ENCODE measurements around the gene DIRAS1.

DIRAS1 gene, protein sequence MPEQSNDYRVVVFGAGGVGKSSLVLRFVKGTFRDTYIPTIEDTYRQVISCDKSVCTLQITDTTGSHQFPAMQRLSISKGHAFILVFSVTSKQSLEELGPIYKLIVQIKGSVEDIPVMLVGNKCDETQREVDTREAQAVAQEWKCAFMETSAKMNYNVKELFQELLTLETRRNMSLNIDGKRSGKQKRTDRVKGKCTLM

DNA sequence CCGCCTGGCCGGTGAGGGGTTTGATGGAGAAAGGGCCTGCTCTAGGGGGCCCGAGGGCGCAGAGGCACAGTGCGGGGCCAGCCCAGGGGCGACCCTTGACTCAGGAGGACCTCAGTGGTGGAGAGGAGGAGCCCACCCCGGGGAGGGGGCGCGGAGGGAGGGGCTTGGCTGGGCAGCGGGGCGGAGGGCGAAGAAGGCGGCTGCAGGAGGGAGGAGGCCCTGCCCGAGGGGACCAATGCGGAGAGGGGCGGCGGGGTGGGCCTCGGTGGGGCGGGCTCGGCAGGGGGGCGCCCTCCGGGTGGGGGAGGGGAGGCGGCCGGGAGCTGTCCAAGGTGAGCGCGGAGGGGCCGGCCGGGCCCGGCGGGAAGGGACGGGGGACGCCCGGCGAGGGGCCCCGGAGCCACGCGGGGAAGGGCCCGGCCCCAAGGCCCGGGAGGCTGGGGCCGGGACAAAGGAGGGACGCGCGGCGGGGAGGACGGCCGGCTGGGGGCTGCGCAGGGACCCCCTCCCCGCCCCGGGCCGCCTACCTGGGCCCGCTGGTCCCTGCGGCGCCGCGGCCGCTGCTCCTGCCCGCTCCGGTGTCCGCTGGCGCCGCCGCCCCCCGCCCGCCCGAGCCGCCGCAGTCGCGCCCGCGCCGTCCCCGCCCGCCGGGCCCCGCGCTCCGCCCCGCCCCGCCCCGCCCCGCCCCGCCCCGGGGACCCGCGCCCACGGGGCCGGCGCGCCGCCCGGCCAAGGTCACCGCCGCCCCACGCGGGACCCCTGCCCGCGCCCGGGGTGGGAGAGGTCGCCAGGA, at the start of gene DIRAS1:
Gene DIRAS1 (minus strand): TSS at position 596 of the 793 bp plus-strand sequence. CDS start 3,566 bp downstream, outside the sequence.
- peak; percentile 86 for DNase-seq (ENCODE audit: low spot score)

DNA sequence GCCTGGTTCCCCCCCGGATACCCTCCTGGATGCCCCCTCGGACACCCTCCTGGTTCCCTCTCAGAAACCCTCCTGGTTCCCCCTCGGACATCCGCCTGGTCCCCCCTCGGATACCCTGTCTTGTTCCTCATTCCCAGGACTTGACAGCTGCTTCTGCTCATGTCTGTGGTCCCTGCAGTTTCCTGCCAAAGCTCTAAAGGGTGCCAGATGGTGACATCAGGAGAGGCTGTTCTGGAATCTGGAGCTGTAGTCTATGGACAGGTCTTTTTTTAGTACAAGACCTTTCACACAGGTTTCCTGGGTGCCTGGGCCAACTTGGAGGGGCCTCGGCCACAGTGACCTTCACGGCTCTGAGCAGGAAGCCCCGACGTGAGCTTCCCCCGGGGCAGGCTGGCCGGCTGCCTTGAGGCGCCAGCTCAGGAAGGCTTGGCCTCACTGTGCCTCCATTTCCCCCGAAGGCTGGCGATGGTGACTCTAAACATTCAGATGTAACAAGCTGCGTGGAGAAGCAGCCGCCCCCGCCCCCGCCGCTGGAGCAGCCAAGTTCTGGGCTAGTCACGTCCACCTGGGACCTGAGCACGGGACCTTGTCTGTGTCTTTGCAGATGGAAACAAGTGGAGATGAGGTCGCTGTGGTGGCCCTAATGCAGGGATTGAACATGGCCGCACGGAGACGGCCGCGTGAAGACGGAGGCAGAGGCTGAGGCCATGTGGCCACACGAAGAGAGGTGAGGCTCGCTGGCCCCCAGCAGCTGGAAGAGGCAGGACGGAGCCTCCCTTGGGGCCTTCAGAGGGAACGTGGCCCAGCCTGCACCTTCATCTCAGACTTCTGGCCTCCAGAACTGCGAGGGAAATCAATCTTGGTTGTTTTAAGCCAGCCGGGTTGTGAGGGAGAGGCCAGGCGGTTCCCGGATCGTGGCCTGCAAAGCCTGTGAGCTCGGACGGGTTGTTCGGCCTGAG, 49.2 kb upstream of the DIRAS1 start:
- no peak for DNase-seq (ENCODE audit: low spot score)

DNA sequence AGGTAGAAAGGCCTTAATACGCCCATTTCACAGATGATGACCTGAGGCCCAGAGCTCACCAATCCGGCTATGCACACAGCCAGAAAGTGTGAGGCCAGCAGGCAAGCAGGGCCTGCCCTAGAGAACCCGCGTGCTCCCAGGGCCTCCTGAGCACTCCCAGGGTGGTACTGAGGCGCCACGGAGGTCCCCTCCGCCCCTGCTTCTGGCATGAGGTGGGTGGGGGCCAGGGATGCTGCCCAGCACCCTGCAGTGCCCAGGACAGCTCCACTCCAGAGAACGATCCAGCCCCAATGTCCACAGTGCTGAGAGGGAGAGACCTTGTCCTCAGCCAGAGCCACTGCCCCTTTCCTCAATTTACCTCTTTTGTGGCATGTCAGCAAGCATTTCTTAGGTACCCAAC, 48.0 kb upstream of the DIRAS1 start:
- no peak for DNase-seq (ENCODE audit: low spot score)

DNA sequence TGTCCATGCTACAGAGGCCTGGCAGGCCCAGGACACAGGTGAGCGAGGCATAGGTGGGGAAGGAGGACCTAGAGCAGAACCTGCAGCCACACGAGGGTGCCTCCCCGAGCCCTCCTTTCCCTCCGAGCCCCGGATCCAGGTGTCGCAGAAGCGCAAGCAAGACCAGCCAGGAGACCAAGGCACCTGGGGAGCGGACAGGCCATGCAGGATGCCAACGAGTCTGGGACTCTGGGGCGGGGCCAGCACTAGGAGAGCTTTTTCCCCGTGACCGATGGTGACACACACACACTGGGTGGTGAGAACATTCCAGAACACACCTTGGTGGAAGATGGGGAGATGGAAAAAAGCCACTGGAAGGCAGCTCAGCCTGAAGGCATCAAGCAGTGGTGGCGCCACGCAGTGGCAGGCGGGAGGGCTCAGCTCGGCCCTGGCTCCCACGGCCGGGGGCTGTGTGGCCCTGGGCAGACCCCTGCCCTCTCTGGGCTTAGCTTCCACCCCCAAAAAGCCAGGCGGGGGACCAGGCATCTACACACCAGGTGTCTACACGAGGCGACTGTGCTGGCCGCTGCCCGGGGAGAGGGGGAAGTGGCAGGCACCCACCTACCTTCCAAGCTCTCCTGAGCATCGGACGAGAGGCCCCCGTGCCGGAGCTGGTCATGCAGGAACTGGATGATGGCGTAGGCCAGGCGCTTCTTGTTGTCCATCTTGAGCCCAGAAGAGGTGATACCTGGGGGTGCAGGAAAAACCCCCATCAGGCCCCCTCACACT, 47.4 kb upstream of the DIRAS1 start:
- no peak for DNase-seq (ENCODE audit: low spot score)

DNA sequence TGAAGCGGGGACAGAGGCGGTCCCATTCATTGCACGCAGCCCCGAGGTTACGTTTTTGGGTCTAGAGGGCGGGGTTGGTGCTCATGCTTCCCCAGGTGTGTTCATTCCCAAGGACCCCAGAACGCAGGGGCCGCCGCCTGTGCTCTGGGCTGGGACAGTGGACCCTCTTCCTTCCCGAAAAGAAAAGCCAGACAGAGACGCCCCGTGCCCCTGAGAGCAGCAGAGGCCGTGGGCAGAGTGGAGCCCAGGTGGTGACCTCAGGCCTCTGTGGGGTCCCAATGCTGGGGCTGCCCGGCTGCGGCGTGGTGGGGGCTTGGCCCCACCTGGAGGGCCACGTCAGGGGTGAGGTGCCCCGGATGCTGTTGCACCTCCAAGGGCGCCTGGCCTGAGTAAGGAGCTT, 46.5 kb upstream of the DIRAS1 start:
- DNase-seq (ENCODE audit: low spot score): no peak

DNA sequence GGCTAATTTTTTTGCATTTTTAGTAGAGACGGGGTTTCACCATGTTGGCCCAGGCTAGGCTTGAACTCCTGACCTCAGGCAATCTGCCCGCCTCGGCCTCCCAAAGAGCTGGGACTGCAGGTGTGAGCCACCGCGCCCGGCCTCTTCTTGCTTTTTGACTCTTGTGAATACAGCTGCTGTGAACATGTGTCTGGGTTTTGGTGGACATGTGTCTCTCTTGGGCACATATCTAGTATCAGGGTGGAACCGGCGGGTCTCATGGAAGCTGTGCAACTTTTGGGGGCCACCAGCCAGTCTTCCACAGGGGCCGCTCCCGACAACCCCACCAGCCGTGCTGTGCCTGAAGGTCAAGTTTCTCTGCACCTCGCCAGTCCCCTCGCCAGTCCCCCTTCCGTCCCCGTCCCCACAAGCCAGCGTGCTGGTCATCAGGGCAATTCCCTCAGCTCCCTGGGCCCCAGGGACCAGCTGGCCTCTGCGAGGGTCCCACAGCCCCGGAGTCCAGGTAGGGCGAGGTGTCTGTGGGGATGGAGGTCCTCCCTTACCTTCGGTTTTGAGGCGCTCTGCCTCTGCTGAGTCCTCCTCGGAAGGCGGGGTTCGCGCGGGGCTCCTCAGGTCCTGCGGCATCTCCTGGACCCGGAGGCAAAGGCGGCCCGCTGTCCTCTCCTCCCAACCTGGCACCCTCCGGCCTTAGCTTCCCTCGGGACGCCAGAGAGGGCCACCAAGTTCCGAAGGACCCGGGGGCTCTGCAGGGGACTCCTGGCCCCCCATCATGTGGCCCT, 45.6 kb upstream of the DIRAS1 start:
- DNase-seq (ENCODE audit: low spot score): no peak

DNA sequence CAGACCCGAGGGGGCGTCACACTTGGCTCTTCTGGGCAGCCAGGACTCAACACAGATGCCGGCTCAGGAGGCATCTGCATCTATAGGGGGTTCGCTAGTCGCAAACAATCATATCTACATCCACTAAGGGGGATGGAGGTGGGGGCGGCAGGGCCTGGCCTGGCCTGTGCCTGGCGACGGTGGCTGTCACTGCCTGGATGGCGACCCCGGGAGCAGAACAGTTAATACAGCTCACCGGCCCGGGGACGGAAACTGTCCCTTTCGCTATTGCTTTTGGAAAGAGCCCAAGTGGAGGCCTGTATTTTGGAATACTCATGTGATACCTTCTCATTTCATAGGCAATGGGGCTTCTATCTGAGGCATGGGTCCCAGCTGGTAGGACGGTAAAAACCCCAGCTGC, 44.2 kb upstream of the DIRAS1 start:
- DNase-seq (ENCODE audit: low spot score): no peak

DNA sequence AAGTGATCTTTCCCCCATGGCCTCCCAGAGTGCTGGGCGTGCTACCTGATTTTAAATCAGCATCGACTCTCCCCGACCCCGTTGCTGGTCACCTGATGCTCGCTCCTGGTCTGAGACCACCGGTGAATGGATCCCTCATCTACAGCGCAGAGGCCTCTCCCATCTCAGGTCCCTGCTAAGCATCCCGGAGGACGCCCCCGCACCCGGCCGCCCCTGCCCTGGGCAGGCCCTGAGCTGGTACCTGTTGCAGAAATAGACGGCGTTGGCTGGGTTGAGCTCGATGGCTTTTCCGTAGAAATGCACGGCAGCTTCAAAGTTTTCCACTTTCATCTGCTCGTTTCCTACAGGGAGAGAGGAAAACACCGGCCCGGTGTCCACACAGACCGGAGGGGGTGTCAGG, 43.8 kb upstream of the DIRAS1 start:
- DNase-seq (ENCODE audit: low spot score): no peak

DNA sequence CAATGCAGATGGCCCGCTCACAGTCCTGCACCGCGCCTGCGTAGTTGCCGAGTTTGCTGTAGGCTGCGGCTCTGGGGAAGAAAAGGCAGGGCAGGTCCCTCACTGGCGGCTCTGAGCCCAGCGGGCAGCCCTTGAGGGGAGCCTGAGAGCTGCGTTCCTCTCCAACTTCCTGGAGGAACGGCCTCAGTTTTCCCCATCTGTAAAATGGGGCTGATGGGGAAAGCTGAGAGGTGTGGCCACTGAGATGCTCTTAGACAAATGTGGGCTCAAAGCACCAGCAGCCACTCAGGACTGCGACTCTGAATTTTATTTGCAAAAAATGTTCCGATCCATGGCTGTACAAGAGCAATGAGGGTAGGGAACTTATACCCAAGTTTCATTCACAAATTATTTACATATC, 42.5 kb upstream of the DIRAS1 start:
- no peak for DNase-seq (ENCODE audit: low spot score)

DNA sequence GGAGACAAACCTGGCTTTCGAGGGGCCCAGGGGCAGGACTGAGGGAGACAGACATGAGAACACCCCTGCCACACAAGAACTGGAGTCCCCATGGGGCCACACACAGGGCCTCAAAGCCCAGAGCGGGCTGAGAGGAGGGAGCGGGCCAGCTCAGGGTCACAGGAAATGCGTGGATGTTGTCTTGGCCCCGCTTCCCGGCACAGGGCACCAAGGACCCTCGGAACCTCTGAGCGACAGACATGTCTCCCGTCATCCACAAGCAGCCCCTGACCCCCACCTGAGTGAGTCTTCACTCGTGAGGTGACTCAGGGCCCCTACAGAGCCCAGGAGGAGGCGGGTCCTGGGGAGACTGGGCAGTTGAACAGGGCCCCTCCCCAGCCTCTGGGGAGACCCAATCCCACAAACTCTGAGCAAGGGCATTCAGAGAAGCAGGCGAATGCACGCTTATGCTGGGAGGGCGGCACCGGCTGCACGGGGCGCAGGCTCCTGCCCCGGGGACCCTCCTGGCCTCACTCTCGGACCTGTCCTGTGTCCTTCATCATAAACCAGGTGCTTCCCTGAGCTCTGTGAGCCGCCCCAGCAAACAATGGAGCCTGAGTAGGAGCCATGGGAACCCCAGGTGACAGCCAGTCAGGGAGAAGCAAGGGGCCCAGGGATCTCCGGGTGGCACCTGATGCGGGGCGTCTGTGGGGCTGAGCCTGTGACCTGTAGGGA, 41.8 kb upstream of the DIRAS1 start:
- DNase-seq (ENCODE audit: low spot score): no peak

DNA sequence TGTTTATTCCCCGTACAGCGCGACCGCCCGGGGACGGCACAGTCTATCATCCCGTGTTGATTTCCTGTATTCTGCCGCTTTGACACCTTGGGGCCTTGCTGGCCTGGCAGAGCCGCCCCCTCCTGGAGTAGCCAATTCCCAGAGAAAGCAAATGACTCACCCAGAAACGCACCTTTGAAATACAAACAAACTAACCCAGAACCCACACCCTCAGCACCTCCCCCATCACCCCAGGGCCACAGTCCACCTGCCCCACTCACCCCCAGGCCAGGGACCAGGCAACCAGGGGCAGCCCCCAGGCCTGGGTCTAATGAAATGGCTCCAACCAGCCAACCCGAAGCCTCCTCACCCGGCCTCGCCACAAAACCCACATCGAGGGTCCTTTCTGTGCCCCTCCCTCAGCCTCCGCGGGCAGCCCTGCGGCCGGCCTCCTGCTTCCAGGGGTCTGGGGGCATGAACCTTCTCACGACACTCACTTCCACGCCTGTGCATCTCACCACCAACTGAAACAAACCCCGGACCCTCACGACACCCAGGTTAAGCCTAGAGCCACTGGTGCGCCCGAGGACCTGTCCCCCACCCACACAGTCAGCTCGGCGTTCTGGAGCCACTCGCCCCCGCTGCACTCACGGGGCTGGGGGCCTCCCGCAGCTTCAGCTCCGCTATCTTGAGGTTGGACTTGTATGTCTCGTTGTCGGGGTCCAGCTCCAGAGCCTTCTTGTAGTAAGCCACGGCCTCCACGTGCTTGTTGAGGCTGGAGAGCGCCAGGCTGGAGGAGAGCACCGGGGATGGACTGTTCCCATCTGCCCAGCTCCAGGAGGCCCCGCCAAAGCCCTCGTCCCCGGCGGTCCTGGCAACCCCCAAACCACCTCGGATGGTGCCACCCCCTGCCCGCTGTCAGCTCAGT, 41.0 kb upstream of the DIRAS1 start:
- DNase-seq (ENCODE audit: low spot score): no peak

DNA sequence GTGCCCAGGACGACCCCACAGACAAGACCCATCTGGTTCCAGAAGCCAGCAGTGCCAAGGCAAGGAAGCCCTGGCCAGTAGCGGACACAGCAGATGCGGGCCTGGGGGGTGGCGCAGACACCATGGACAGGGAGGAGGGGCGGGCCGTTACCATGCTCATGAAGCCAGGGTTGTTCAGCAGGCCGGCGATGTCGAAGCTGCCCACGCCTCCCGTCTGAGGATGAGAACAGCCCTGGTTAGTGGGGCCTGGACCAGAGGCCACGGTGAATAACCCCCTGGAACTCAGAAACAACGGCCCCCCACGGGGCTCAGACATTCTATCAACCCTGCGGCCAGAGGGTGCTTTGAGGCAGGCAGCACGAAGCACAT, 40.1 kb upstream of the DIRAS1 start:
- no peak for DNase-seq (ENCODE audit: low spot score)

DNA sequence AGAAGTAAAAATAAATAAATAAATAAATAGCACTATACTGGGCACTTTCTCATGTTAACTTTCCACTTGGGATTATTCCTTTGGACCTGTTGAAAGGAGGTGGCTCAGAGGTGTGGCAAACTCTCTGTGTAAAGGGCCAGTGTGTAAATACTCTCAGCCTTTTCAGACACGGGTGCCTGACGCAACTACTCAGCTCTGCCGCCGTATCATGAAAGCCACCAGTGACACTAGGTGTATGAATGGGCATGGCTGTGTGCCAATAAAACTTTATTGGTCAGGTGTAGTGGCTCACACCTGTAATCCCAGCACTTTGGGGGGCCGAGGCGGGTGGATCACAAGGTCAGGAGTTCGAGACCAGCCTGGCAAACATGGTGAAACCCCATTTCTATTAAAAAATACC, 38.8 kb upstream of the DIRAS1 start:
- DNase-seq (ENCODE audit: low spot score): no peak

DNA sequence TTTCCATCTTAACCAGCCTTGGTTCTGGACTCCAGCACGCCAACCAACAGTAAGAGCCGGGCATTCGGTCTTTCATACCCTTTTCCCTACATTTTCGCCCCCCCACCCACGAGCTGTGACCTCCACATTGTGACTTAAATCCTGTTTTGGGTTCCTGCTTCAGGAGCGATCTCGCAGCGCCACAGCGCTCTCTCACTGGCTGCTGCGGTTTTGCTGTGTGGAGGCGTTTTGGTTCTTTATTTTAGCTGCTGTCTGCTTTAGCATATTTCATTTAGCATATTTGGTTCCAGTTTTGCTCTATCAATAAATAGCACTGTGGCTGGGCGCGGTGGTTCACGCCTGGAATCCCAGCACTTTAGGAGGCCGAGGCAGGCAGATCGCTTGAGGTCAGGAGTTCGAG, 38.2 kb upstream of the DIRAS1 start:
- DNase-seq (ENCODE audit: low spot score): no peak

DNA sequence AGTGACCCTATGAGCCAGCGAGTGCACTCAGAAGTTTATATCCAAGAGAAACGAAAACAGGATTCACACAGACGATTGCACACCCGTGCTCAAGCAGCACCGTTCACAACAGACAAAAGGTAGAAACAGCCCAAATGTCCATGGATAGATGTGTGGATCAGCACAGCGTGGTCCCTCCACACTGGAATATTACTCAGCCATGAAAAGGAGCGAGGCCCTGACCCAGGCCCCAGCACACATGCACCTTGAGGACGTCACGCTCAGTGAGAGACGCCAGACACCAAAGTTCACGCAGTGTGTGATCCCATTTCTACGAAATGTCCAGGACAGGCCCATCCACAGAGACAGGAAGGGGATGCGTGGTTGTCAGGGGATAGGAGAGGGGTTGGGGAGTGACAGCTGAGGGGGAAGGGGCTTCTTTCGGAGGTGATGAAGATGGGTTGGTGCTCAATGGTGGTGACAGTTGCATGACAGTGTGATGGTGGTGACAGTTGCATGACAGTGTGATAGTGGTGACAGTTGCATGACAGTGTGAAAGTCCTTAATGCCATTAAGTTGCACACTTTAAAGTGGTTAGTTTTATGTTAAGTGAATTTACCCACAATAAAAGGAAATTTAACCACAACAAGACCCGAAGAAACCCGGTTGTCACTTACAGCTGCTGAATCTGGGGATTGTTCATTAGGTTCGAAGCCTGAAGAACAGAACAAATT, 37.6 kb upstream of the DIRAS1 start:
- no peak for DNase-seq (ENCODE audit: low spot score)

DNA sequence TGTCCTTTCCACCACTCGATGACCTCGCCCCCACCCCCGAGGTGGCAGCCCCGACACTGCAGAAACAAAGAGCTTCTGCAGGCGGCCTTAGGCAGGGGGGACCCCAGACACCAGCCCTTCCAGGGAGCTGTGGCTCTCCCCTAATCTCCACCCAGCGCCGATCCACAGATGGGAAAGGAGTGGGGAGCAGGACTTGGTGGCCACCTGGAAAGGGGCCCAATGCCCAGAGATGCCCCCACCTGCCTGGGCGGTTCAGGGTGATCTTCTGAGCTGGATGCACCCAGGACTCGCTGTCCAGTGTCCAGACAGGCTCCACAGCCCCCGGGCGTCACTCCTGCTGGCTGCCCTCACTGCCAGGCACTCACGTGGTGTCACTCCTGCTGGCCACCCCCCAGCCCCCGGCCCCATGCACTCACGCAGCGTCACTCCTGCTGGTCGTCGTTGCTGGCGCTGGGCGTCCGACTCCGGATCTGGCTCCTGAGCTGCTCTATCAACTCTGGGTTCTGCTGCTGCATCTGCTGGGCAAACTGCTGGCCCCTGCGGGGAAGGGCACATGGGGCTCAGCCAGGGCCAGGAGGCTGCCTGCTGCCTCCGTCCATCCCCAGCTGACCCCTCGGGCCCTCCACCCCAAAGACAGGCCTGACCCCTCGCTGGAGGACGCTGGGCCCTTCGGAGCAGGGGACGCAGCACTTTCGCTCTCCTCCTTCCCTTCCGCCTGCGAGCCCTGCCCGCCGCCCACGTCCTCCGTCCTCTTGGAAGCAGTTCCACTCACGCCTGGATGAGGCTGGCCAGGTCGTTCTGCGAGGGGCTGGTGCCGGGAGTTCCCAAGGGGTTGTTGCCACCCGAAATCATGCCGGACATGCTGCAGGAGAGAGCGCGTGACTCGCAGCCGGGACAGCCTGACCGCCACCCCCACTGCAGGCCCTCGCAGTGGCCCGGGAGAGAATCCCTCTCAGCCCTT, 36.0 kb upstream of the DIRAS1 start:
- no peak for DNase-seq (ENCODE audit: low spot score)

DNA sequence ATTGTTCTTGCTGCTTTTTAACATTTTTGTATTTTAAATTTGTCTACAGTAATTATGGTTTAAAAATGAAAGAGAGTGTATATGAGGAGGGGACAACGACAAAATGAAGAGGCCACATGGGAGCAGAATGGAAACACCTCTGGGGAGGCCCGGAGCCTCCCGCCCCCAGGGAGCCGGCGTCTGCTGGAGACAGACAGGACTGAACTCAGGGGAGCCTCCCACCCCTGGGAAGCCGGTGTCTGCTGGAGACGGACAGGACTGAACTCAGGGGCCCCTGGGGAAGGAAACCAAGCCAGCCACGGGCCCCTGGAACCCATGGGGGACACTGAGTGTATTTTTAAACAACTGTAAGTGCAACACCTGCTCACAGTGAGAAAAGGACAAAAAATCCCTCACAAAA, 35.3 kb upstream of the DIRAS1 start:
- DNase-seq (ENCODE audit: low spot score): no peak

DNA sequence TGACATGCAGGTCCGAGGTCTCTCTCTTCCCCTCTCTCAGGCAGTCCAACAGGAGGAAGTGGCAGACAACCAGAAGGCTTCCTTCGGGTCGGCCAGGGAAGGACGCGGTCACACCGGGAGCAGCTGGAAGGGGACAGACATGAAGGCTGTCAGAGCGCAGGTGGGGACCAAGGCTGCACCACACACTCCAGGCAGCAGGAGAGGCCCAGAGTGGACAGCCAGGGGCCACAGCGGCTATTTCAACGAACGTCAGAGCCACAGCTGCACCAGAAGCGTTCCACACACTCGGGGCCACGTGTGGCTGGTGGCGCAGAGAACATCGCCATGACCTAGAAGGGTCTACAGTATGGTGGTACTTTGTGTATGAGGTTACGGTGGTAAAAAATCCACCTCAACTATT, 34.6 kb upstream of the DIRAS1 start:
- DNase-seq (ENCODE audit: low spot score): no peak
